ENCODE results near the gene ZNF385B.

The ZNF385B gene

DNA sequence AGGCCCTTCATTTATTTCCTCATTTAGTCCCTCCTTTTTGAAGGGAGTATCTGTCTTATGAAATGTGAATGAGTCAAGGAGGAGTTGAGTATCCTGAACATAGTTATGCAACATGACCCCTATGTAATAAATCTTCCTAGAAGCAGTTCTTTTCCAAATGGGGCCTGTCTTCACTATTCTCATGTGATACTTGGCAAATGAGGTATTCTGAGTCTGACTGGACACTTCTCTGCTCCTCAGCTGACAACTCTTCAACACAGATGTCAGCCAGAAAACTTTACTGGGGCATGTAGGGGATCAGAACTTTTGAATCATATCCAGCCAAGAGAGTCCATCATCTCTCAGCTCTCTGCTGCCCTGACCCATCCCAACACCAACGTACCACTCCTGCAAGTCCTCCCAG lies 291.6 kb downstream of the ZNF385B start:
- Mint-ChIP-seq H3K27me3 (ENCODE audit: low read depth) (no peaks in the 10 kb centered on the region), H3K27ac (no peak overlapping the region), H3K4me3 (no peak overlapping the region), H3K9me3 (no peaks in the 10 kb centered on the region), H3K4me1 (ENCODE audit: low read depth) (no peaks in the 10 kb centered on the region), H3K36me3 (ENCODE audit: low read depth) (no peaks in the 10 kb centered on the region)
- DNase-seq (ENCODE audit: low spot score), result no peak

DNA sequence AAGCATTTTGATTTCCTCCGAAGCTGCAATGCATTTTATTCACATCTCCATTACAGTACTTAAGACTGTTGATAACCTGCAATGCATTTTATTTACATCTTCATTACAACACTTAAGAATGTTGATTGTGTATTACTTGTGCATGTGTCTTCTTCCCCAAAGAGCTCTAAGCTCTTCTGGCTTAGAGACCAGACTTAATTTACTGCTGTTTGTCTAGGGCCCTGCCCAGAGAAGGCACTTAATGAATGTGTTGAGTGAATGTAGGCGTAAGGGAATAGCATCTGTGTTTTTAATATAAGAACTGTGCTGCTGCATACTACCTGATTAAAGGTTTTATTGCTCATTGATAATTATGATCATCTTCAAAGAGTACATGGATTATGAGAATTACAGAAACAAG lies 295.6 kb downstream of the ZNF385B start:
- DNase-seq (ENCODE audit: low spot score), result no peak
- no peaks in the 10 kb centered on the region for H3K9me3 Mint-ChIP-seq
- peaks cover 2% of the 10 kb centered on the region for H3K27me3 Mint-ChIP-seq (ENCODE audit: low read depth)
- no peak overlapping the region for H3K27ac Mint-ChIP-seq
- no peak overlapping the region for H3K4me3 Mint-ChIP-seq
- H3K36me3 Mint-ChIP-seq (ENCODE audit: low read depth), result no peaks in the 10 kb centered on the region
- no peaks in the 10 kb centered on the region for H3K4me1 Mint-ChIP-seq (ENCODE audit: low read depth)

DNA sequence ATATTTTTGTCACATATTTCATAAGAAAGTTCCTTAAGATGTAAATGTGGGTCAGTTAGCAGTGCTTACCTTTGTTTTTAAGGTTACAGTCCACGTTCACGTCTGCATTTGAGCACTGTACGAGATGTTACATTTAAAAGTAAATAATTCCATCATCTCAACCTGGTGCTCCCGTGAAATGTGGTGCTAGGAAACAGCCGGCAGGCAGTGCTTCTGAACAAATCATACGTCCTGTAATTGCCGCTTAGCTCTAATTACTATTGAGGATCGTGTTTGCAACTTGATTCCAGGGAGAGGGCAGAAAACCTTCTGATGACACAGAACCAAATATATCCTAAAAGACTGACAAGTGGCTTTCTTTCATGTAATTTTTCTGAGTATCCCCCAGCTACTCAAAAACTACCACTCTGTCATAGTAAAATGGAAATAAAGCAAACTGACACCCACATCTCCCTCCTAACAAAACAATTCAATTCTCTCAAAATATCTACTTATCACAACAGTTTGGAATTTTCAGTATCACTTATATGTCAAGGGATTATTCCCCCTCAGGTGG lies 299.0 kb downstream of the ZNF385B start:
- Mint-ChIP-seq H3K9me3 (no peaks in the 10 kb centered on the region), H3K27me3 (ENCODE audit: low read depth) (peaks cover 2% of the 10 kb centered on the region), H3K36me3 (ENCODE audit: low read depth) (no peaks in the 10 kb centered on the region), H3K4me1 (ENCODE audit: low read depth) (no peaks in the 10 kb centered on the region), H3K4me3 (no peak overlapping the region), H3K27ac (no peak overlapping the region)
- DNase-seq (ENCODE audit: low spot score), result no peak

DNA sequence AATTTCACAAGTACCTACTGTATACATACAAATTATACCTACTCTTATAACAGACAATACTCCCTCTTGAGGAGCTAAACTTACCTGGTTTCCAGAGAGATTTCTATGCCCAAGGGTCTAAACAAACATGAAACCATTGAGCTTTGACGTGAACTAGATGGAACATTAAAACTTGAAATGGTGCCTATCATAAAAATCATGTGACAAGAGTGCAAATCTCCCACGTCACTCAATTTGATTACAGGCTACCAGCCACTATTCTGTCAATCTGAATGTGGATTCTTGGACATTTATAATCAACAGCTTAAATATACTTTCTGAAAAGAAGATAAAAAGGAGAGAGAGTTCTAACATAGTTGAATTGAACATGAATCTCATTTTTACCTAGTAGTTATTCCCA lies 299.7 kb downstream of the ZNF385B start:
- Mint-ChIP-seq H3K4me1 (ENCODE audit: low read depth) (no peaks in the 10 kb centered on the region), H3K27me3 (ENCODE audit: low read depth) (peaks cover 2% of the 10 kb centered on the region), H3K4me3 (no peak overlapping the region), H3K36me3 (ENCODE audit: low read depth) (no peaks in the 10 kb centered on the region), H3K27ac (no peak overlapping the region), H3K9me3 (no peaks in the 10 kb centered on the region)
- DNase-seq (ENCODE audit: low spot score), result no peak

DNA sequence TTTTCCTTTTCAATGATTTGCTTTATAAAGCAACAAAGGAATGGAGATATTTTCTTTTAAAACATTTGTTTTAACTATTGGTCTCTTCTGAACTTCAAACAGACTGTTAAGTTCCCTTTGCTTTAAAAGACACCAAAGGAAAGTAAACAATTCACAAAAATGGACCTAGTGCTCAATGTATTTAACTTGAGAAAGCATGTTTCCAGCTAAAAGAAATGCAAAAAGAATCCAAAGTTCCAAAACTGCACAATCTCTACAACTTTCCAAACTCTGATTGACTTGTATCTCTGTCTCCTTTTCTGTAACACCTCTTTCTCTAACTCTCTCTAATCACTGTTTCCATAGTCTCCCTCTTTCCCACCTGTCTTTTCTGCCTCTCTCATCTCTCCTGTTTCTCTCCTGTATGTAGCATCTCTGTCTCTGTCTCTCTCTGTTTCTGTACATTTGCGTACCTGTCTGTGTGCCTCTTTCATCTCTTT lies 301.1 kb downstream of the ZNF385B start:
- Mint-ChIP-seq H3K4me1 (ENCODE audit: low read depth) (no peaks in the 10 kb centered on the region), H3K4me3 (no peak overlapping the region), H3K9me3 (no peaks in the 10 kb centered on the region), H3K27me3 (ENCODE audit: low read depth) (peaks cover 2% of the 10 kb centered on the region), H3K36me3 (ENCODE audit: low read depth) (no peaks in the 10 kb centered on the region), H3K27ac (no peak overlapping the region)
- no peak for DNase-seq (ENCODE audit: low spot score)

DNA sequence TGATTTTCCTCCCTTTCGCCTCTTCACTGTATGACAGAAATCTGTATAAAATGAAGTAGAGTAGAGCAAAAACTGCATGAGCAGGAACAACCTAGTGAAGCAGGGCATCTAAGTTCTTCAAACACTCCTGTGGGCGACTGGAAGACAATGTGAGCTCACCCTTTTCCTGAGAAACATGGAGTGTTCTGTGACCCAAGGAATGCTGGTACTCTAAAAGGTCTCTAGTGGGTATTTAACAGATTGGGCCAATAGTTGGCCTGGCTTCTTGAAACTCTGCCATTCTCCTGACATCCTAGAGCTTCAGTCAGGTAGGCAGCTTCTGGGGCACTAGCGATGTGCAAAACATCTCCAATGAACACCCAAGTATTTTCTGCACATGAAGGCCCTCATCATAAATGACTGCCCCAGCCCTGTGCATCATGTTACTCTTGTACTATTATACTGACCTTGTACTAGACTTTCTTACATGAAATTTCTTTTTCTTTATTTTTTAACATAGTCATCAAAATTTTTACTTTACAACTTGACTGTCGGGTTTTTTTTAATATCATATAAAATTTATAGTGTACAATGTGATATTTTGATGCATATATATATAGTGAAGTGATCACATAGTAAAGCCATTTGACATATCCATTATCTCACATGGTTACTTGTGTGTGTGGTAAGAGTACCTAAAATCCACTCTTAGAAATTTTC lies 302.2 kb downstream of the ZNF385B start:
- Mint-ChIP-seq H3K36me3 (ENCODE audit: low read depth) (no peaks in the 10 kb centered on the region), H3K4me1 (ENCODE audit: low read depth) (no peaks in the 10 kb centered on the region), H3K4me3 (no peak overlapping the region), H3K27me3 (ENCODE audit: low read depth) (peaks cover 2% of the 10 kb centered on the region), H3K9me3 (no peaks in the 10 kb centered on the region), H3K27ac (no peak overlapping the region)
- DNase-seq (ENCODE audit: low spot score), result no peak

DNA sequence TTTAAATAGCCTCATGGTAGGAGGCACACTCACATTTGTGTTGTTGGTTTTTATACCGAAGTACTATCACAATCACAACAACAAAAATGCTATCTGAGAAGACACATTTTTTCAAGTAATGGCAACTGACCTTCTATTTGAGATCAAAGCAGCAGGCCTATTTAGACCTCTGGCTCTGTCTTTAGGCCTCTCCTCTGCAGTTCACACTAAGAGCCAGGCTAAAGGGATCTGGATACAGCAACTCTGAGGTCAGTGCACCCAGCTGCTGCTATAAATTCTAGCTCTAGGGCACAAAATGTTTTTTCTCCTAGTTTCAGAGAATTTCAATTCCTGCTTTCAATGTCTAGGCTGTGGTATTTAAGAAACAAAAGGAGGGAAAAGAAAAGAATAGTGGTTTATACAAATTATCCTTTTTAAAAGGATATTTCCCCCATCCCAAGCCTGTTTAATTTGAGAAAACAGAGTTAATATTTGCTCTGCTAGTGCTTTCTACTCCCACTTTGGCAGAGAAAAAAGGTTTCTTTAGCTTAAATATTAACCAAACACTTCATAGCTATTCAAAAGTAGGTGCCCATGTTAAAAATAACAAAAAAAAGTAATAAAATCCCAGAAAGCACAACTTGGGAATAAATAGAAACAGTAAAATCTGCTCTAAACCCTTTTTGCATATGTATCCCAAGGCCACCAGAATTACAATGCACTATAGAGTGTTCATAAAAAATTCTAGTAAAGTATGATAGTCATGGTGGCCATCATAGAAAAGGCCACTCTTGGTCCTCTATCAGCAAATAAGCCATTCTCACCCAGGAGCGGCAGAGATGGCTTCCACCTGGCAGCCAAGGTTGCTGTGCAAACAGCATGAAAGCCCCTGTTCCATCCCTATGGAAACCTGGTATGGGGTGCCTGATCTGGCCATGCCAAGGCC lies 303.1 kb downstream of the ZNF385B start:
- no peaks in the 10 kb centered on the region for H3K36me3 Mint-ChIP-seq (ENCODE audit: low read depth)
- no peaks in the 10 kb centered on the region for H3K4me1 Mint-ChIP-seq (ENCODE audit: low read depth)
- no peak for DNase-seq (ENCODE audit: low spot score)
- H3K4me3 Mint-ChIP-seq, result no peak overlapping the region
- no peaks in the 10 kb centered on the region for H3K9me3 Mint-ChIP-seq
- no peak overlapping the region for H3K27ac Mint-ChIP-seq
- H3K27me3 Mint-ChIP-seq (ENCODE audit: low read depth), result peaks cover 2% of the 10 kb centered on the region

DNA sequence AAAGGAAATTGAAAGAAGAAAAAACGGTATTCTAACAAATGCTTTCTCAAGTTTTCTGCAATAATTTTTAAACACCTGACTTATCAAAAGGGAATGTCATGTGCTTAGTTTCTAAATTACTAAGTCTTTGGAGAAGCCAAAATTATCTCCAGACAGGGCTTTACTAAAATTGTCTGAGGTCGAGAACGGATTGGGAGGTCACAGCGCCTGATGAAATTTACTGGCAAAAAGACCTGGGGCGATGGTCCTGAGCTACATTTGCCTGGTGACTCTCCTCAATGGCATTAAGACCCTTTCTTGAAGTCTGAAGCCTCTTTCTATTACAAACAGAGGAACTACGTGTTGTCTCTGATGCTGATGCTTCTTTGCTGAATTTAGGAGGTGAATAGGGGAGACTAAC lies 305.0 kb downstream of the ZNF385B start:
- H3K4me3 Mint-ChIP-seq, result no peak overlapping the region
- H3K9me3 Mint-ChIP-seq, result no peaks in the 10 kb centered on the region

DNA sequence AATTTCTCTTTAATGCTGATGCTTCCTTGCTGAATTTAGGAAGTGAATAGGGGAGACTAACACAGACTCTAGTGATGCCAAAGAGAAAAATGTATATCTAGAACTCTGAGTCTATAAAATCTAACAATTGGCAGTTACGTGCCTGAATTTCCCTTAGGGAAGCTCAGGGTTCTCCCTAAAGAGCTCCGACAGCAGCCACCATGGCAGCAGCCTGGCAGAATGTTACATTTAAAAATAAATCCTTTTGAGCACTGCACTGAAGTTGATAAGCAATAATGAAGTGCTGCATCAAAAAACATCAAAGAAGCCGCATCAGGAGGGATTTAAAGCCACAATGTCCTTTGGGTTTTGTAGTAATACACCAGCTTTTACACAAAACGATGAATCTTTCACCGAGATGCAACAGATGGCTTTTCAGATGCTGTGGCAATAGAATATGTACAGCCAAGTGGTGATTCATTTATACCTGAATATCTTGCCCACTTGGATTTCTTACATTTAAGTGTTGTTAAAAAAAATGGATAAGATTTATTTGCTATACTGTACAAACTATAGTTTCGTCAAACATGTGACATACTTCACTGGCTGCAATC lies 305.6 kb downstream of the ZNF385B start:
- no peaks in the 10 kb centered on the region for H3K36me3 Mint-ChIP-seq (ENCODE audit: low read depth)
- no peak overlapping the region for H3K27ac Mint-ChIP-seq
- H3K4me3 Mint-ChIP-seq, result no peak overlapping the region
- DNase-seq (ENCODE audit: low spot score), result no peak
- no peaks in the 10 kb centered on the region for H3K9me3 Mint-ChIP-seq
- no peaks in the 10 kb centered on the region for H3K27me3 Mint-ChIP-seq (ENCODE audit: low read depth)
- H3K4me1 Mint-ChIP-seq (ENCODE audit: low read depth), result no peaks in the 10 kb centered on the region

More for the DNA sequence above, 305.0 kb downstream of the ZNF385B start:
- Mint-ChIP-seq H3K27ac (no peak overlapping the region), H3K36me3 (ENCODE audit: low read depth) (no peaks in the 10 kb centered on the region), H3K4me1 (ENCODE audit: low read depth) (no peaks in the 10 kb centered on the region), H3K27me3 (ENCODE audit: low read depth) (no peaks in the 10 kb centered on the region)
- no peak for DNase-seq (ENCODE audit: low spot score)

DNA sequence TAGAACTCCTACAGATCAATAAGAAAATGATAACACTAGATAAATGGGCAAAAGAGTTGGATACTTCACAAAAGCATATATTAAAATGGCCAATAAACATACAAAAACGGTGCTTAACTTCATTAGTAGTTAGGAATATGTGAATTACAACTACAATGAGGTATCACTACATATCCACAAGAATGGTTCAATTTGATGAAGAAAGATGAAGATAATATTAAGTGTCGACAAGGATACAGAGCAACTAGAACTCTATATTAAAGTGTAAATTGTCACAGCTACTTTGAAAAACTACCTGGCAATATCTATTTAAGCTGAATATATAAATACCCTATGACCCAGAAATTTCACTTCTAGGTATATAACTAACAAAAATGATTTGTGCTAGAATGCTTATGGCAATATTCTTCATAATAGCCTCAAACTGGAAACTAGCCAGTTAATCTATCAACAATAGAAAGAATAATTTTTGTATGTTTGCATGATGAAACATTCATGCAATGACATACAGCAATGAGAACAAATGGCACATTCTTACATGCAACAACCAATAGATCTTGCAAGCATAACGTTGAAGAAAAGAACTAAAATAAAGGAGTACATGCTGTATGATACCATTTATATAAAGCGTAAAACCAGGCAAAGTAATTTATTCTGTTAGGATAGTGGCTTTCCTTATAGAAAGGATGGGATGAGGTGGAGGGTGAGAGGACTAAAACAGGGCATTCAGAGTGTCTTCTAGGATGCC lies 306.6 kb downstream of the ZNF385B start:
- H3K4me3 Mint-ChIP-seq, result no peak overlapping the region
- H3K27me3 Mint-ChIP-seq (ENCODE audit: low read depth), result no peaks in the 10 kb centered on the region
- no peaks in the 10 kb centered on the region for H3K4me1 Mint-ChIP-seq (ENCODE audit: low read depth)
- H3K27ac Mint-ChIP-seq, result no peak overlapping the region
- H3K36me3 Mint-ChIP-seq (ENCODE audit: low read depth), result no peaks in the 10 kb centered on the region
- DNase-seq (ENCODE audit: low spot score), result no peak
- H3K9me3 Mint-ChIP-seq, result no peaks in the 10 kb centered on the region

DNA sequence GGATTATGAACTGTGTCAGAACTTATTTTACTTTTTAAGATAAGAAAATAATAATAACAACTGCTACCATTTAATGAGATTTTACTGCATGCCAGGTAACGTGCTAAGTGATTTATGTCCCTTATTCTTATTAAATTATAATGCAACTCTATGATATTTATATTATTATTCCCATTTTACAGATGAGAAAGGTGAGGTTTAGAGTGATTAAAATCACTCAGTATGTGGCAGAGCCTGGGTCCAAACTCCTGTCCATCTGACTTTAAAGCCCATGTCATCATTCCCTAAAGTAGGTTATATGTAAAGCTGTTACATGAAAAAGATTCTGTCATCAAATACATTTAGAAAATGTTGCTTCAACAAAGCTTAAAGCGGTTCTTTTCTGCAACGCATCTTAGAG lies 308.0 kb downstream of the ZNF385B start:
- no peaks in the 10 kb centered on the region for H3K9me3 Mint-ChIP-seq
- H3K36me3 Mint-ChIP-seq (ENCODE audit: low read depth), result no peaks in the 10 kb centered on the region
- H3K27ac Mint-ChIP-seq, result no peak overlapping the region
- H3K4me1 Mint-ChIP-seq (ENCODE audit: low read depth), result no peaks in the 10 kb centered on the region
- DNase-seq (ENCODE audit: low spot score), result no peak
- H3K4me3 Mint-ChIP-seq, result no peak overlapping the region
- H3K27me3 Mint-ChIP-seq (ENCODE audit: low read depth), result no peaks in the 10 kb centered on the region

DNA sequence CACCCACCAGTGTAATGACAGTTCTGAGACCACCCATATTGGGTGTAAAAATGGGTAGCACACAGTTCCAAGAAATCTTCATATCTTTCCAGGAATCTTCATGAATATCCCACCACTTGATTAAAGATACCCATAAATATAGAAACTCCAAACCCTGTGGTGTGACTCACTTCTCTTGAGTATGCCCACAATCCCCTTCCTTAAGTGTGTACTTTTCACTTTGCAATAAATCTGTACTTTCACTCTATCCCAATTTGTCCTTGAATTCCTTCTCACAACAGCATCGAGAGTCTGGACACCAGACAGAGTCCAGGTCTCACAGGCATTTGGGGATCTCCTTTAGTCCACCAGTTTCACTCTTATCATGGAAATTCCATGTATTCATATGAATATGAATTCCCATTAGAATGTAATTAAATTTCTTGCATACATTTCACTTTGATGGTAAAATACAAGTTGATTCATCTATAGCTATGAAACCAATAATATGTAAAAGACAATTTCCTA lies 309.8 kb downstream of the ZNF385B start:
- no peak overlapping the region for H3K27ac Mint-ChIP-seq

DNA sequence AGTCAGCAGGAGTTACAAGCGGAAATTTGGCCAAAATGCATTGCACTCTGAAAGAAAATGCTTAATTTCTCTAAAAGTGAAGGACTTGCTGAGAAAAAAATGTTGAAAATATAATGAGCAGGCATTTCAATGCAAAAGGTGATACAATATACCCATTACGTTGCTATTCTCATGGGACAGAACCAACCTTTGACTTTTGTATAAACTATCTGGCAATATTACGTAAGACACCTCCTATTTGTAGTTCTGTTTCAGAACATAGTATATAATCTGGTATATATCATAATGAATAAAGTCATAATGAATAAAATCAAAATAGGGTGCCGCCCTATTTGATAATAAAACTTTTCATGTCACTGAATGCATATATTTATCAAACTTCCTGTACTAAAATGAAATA lies 310.6 kb downstream of the ZNF385B start:
- DNase-seq (ENCODE audit: low spot score), result no peak
- no peaks in the 10 kb centered on the region for H3K9me3 Mint-ChIP-seq
- no peak overlapping the region for H3K27ac Mint-ChIP-seq
- no peaks in the 10 kb centered on the region for H3K4me1 Mint-ChIP-seq (ENCODE audit: low read depth)
- no peaks in the 10 kb centered on the region for H3K27me3 Mint-ChIP-seq (ENCODE audit: low read depth)
- no peak overlapping the region for H3K4me3 Mint-ChIP-seq
- no peaks in the 10 kb centered on the region for H3K36me3 Mint-ChIP-seq (ENCODE audit: low read depth)

More for the DNA sequence above, 309.8 kb downstream of the ZNF385B start:
- H3K36me3 Mint-ChIP-seq (ENCODE audit: low read depth), result no peaks in the 10 kb centered on the region
- H3K4me3 Mint-ChIP-seq, result no peak overlapping the region
- DNase-seq (ENCODE audit: low spot score), result no peak
- no peaks in the 10 kb centered on the region for H3K4me1 Mint-ChIP-seq (ENCODE audit: low read depth)
- no peaks in the 10 kb centered on the region for H3K9me3 Mint-ChIP-seq
- H3K27me3 Mint-ChIP-seq (ENCODE audit: low read depth), result no peaks in the 10 kb centered on the region

Data from T-helper 2 cell treated with Interferon-gamma antibody and Interleukin-4, amounts not matched to agents 5 μg/mL and 100 μg/mL, for 36 hours (primary cell).